CMK (cell line): Measurements from ENCODE around the gene IL17RE.
"Not testable (repeated sequence)": the region's sequence is repeated elsewhere in the genome, so short reads cannot be mapped to it uniquely, and the experiment has no call there.

ENCODE experiments used
- DNase-seq: peaks from one replicate; pipeline ENCODE4 v3.0.0-alpha.2; 2010; ENCODE audit warnings: low read depth

The IL17RE gene

GRCh38 chr3:9902372-9903237 lies at the start of gene IL17RE:
IL17RE (plus strand) TSS chr3:9902848; CDS start chr3:9902933, 85 bp downstream.
- no peak for DNase-seq

GRCh38 chr3:9854291-9854940 lies 48.2 kb upstream of the IL17RE start:
- DNase-seq: not testable (repeated sequence)

- DNase-seq: no peak
These were observed 47.1 kb upstream of the IL17RE start for GRCh38 chr3:9855594-9855993.

- no peak for DNase-seq
These were observed 43.1 kb upstream of the IL17RE start for GRCh38 chr3:9859530-9860025.

- no peak for DNase-seq
These were observed 41.4 kb upstream of the IL17RE start for GRCh38 chr3:9861201-9861600.

- DNase-seq: no peak
These were observed 41.0 kb upstream of the IL17RE start for GRCh38 chr3:9861626-9862130.

- DNase-seq: peak; percentile 58
These were observed 40.1 kb upstream of the IL17RE start for GRCh38 chr3:9862391-9863057.

GRCh38 chr3:9863058-9863772 lies 39.4 kb upstream of the IL17RE start:
- DNase-seq: no peak

- no peak for DNase-seq
These were observed 38.3 kb upstream of the IL17RE start for GRCh38 chr3:9864200-9864927.

- DNase-seq: not testable (repeated sequence)
These were observed 37.5 kb upstream of the IL17RE start for GRCh38 chr3:9865125-9865637.

- no peak for DNase-seq
These were observed 36.0 kb upstream of the IL17RE start for GRCh38 chr3:9866639-9867038.

GRCh38 chr3:9867106-9867505 lies 35.5 kb upstream of the IL17RE start:
- DNase-seq: no peak

- no peak for DNase-seq
These were observed 32.7 kb upstream of the IL17RE start for GRCh38 chr3:9869955-9870354.

GRCh38 chr3:9870978-9871377 lies 31.7 kb upstream of the IL17RE start:
- no peak for DNase-seq

- not testable (repeated sequence) for DNase-seq
These were observed 30.6 kb upstream of the IL17RE start for GRCh38 chr3:9872067-9872466.

- no peak for DNase-seq
These were observed 27.2 kb upstream of the IL17RE start for GRCh38 chr3:9875448-9875847.

GRCh38 chr3:9876255-9876654 lies 26.4 kb upstream of the IL17RE start:
- DNase-seq: not testable (repeated sequence)

- no peak for DNase-seq
These were observed 25.7 kb upstream of the IL17RE start for GRCh38 chr3:9876991-9877390.

- DNase-seq: no peak
These were observed 23.9 kb upstream of the IL17RE start for GRCh38 chr3:9878700-9879099.

GRCh38 chr3:9879830-9880549 lies 22.7 kb upstream of the IL17RE start, which contains the start of gene CIDEC:
CIDEC (minus strand) TSS chr3:9880253; CDS start chr3:9878486, 1,767 bp downstream.
- DNase-seq: no peak
